ENCODE measurements around the gene CACNA1H. TPM values are rescaled to one million over a fixed set of nuclear protein-coding genes. Genes with fewer than 3 reads are reported as not detected.
A peak's percentile ranks its signal among the peaks of the same experiment; 100 is the strongest.

The CACNA1H gene
- total and polyA plus RNA-seq, 11 donors, result 1.6 to 14.6 (median 3.2) TPM

- Histone ChIP-seq H3K27ac (peak overlapping the region in 7 of 12 donors; percentile 37 to 90 (median 49)), H3K4me1 (peaks cover 0 to 53% (median 10%) of the 10 kb centered on the region in 12 donors), H3K36me3 (no peaks in the 10 kb centered on the region), H3K27me3 (peaks cover 25 to 74% (median 44%) of the 10 kb centered on the region in 9 donors), H3K9me3 (no peaks in the 10 kb centered on the region), H3K4me3 (no peak overlapping the region)
- DNase-seq, result no peak
- TF ChIP-seq CTCF (IDR thresholded peaks at IDR 0.05) (no peak), POLR2A (IDR thresholded peaks at IDR 0.05) (no peak)
- intact Hi-C loops (cut with DNase I), result no loop called here
- no peak for ATAC-seq
- 65 to 75% (median 71%) methylated on average over 28 to 35 of the region's 35 CpGs for WGBS, 4 donors
Observed at GRCh38 chr16:1156055-1156982, 3.4 kb downstream of the CACNA1H start.

- Histone ChIP-seq H3K4me1 (peaks cover 0 to 56% (median 10%) of the 10 kb centered on the region in 12 donors), H3K4me3 (peak overlapping the region in 1 of 12 donors; percentile 2), H3K9me3 (no peaks in the 10 kb centered on the region), H3K27ac (peak overlapping the region in 10 of 12 donors; percentile 5 to 90 (median 40)), H3K27me3 (peaks cover 25 to 79% (median 40%) of the 10 kb centered on the region in 9 donors), H3K36me3 (no peaks in the 10 kb centered on the region)
- WGBS, 4 donors, result 74 to 86% (median 83%) methylated on average over 25 to 46 of the region's 46 CpGs
- TF ChIP-seq CTCF (IDR thresholded peaks at IDR 0.05) (no peak), POLR2A (IDR thresholded peaks at IDR 0.05) (no peak)
- DNase-seq, result peak in 1 of 5 donors; percentile 40
- ATAC-seq, result peak in 1 of 4 donors; percentile 1
- intact Hi-C loops (cut with DNase I), result no loop called here
Observed at GRCh38 chr16:1156983-1157638, 4.2 kb downstream of the CACNA1H start.

- Histone ChIP-seq H3K27me3 (peaks cover 25 to 80% (median 36%) of the 10 kb centered on the region in 9 donors), H3K4me3 (peak overlapping the region in 3 of 12 donors; percentile 10 to 25 (median 12)), H3K36me3 (no peaks in the 10 kb centered on the region), H3K27ac (peak overlapping the region in 11 of 12 donors; percentile 25 to 90 (median 72)), H3K4me1 (peaks cover 0 to 49% (median 10%) of the 10 kb centered on the region in 12 donors), H3K9me3 (no peaks in the 10 kb centered on the region)
- peak in 3 of 4 donors; percentile 6 to 21 (median 16) for ATAC-seq
- intact Hi-C loops (cut with DNase I), result no loop called here
- TF ChIP-seq CTCF (IDR thresholded peaks at IDR 0.05) (no peak), POLR2A (IDR thresholded peaks at IDR 0.05) (no peak)
- WGBS, 4 donors, result 74 to 83% (median 81%) methylated on average over 10 to 40 of the region's 40 CpGs
- peak in 4 of 5 donors; percentile 43 to 68 (median 56) for DNase-seq
Observed at GRCh38 chr16:1157639-1158455, 4.9 kb downstream of the CACNA1H start.

All from heart left ventricle (tissue), 16 donors.